ENCODE measurements around the gene HECW1.

The HECW1 gene

GRCh38 chr7:43076189-43076605, 36.2 kb upstream of the HECW1 start:
- Histone ChIP-seq H3K4me3 (ENCODE audit: low read depth, low read length) (no peak overlapping the region), H3K4me1 (ENCODE audit: control insufficient read depth, insufficient read depth, low read length) (no peaks in the 10 kb centered on the region), H3K9me3 (ENCODE audit: control insufficient read depth, insufficient read depth, low read depth, low read length) (no peaks in the 10 kb centered on the region), H3K36me3 (ENCODE audit: control insufficient read depth in 2 of 2, insufficient read depth in 1 of 2, low read length in 2 of 2) (no peaks in the 10 kb centered on the region), H3K27ac (ENCODE audit: extremely low read depth, low read depth, low read length) (no peak overlapping the region)
- ChIA-PET POLR2A (no interaction called here), CTCF (no interaction called here)
- no peak for TF ChIP-seq MZF1 (tag by site-specific recombination; IDR thresholded peaks at IDR 0.05; ENCODE audit: borderline replicate concordance)
- no peak for TF ChIP-seq ZNF473 (tag by site-specific recombination; IDR thresholded peaks at IDR 0.05)
- no peak for TF ChIP-seq ZNF521 (tag by site-specific recombination; IDR thresholded peaks at IDR 0.05)
- TF ChIP-seq ZNF211 (tag by site-specific recombination; IDR thresholded peaks at IDR 0.05; ENCODE audit: low read depth), result no peak
- TF ChIP-seq HIC1 (tag by site-specific recombination; IDR thresholded peaks at IDR 0.05), result no peak
- TF ChIP-seq ZBTB17 (tag by site-specific recombination; IDR thresholded peaks at IDR 0.05), result no peak
- TF ChIP-seq ATF2 (tag by site-specific recombination; IDR thresholded peaks at IDR 0.05; ENCODE audit: low read depth), result no peak
- TF ChIP-seq, protein P1, sequence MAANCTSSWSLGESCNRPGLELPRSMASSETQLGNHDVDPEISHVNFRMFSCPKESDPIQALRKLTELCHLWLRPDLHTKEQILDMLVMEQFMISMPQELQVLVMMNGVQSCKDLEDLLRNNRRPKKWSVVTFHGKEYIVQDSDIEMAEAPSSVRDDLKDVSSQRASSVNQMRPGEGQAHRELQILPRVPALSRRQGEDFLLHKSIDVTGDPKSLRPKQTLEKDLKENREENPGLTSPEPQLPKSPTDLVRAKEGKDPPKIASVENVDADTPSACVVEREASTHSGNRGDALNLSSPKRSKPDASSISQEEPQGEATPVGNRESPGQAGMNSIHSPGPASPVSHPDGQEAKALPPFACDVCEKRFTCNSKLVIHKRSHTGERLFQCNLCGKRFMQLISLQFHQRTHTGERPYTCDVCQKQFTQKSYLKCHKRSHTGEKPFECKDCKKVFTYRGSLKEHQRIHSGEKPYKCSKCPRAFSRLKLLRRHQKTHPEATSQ (tag by site-specific recombination; IDR thresholded peaks at IDR 0.05), result no peak
- TF ChIP-seq ZNF776 (tag by site-specific recombination; IDR thresholded peaks at IDR 0.05; ENCODE audit: borderline replicate concordance), result no peak
- no peak for TF ChIP-seq ZFP41 (tag by site-specific recombination; IDR thresholded peaks at IDR 0.05; ENCODE audit: borderline replicate concordance)
- no peak for TF ChIP-seq IKZF3 (tag by site-specific recombination; IDR thresholded peaks at IDR 0.05)
- TF ChIP-seq KLF7 (tag by site-specific recombination; IDR thresholded peaks at IDR 0.05; ENCODE audit: borderline replicate concordance), result no peak
- no peak for TF ChIP-seq KLF17 (tag by site-specific recombination; IDR thresholded peaks at IDR 0.05)
- TF ChIP-seq ZNF610 (tag by site-specific recombination; IDR thresholded peaks at IDR 0.05; ENCODE audit: borderline replicate concordance), result no peak
- TF ChIP-seq ZNF785 (tag by site-specific recombination; IDR thresholded peaks at IDR 0.05), result no peak

DNA sequence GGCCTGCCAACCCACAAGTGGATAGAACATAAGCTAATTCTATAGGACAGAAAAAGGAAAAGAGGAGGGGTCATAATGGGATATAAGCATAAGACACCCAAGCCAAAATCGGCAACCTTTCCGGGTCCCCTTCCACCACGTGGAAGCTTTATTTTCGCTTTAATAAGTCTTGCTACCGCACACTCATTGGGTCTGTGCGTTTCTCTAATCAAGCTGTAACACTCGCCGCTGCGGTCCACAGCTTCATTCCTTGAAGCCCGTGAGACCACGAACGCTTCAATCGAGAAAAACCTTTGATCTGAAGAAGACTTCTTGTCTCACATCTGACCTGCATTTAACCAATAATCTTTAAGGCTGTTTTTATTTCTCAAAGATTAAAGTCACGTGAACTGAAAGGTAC, 35.8 kb upstream of the HECW1 start:
- ChIA-PET POLR2A (no interaction called here), CTCF (interaction anchor here (0.6 kb wide), 1 partner anchor 19 kb away, joined by 4 read pairs; no protein-coding TSS in a partner anchor)
- Histone ChIP-seq H3K27ac (ENCODE audit: extremely low read depth, low read depth, low read length) (no peak overlapping the region), H3K36me3 (ENCODE audit: control insufficient read depth in 2 of 2, insufficient read depth in 1 of 2, low read length in 2 of 2) (no peaks in the 10 kb centered on the region), H3K4me3 (ENCODE audit: low read depth, low read length) (no peak overlapping the region), H3K9me3 (ENCODE audit: control insufficient read depth, insufficient read depth, low read depth, low read length) (no peaks in the 10 kb centered on the region), H3K4me1 (ENCODE audit: control insufficient read depth, insufficient read depth, low read length) (no peaks in the 10 kb centered on the region)
- no peak for TF ChIP-seq ZNF645 (tag by site-specific recombination; IDR thresholded peaks at IDR 0.05)
- no peak for TF ChIP-seq ZNF660 (tag by site-specific recombination; IDR thresholded peaks at IDR 0.05)
- TF ChIP-seq ZBTB20 (tag by site-specific recombination; IDR thresholded peaks at IDR 0.05), result no peak
- no peak for TF ChIP-seq PRDM10 (tag by site-specific recombination; IDR thresholded peaks at IDR 0.05)
- no peak for TF ChIP-seq ZNF629 (tag by site-specific recombination; IDR thresholded peaks at IDR 0.05)
- TF ChIP-seq ZNF157 (tag by site-specific recombination; IDR thresholded peaks at IDR 0.05), result no peak
- TF ChIP-seq ZFP41 (tag by site-specific recombination; IDR thresholded peaks at IDR 0.05; ENCODE audit: borderline replicate concordance), result no peak
- no peak for TF ChIP-seq ZSCAN30 (tag by site-specific recombination; IDR thresholded peaks at IDR 0.05)
- TF ChIP-seq ZNF202 (tag by site-specific recombination; IDR thresholded peaks at IDR 0.05; ENCODE audit: borderline replicate concordance), result no peak
- no peak for TF ChIP-seq GLIS2 (tag by site-specific recombination; IDR thresholded peaks at IDR 0.05)
- no peak for TF ChIP-seq ZNF521 (tag by site-specific recombination; IDR thresholded peaks at IDR 0.05)
- no peak for TF ChIP-seq ZNF169 (tag by site-specific recombination; IDR thresholded peaks at IDR 0.05)
